Endothelial cell of umbilical vein (primary cell): Measurements from ENCODE around the gene PCDHB5.

Source experiments
- EZH2 ChIP-seq: IDR thresholded peaks from 2 replicates; pipeline ENCODE4 v1.6.1; 2012; ENCODE audit warnings: borderline replicate concordance, low read depth, mild to moderate bottlenecking, moderate library complexity, low read length, inconsistent platforms; ENCODE audit not compliant: severe bottlenecking
- JUN ChIP-seq: IDR thresholded peaks from 2 replicates; pipeline ENCODE4 v1.6.1; 2011; ENCODE audit warnings: borderline replicate concordance, low read depth; ENCODE audit not compliant: insufficient read length, insufficient read depth
- MYC ChIP-seq: IDR thresholded peaks from one replicate; pipeline ENCODE4 v1.6.1; 2011; ENCODE audit warnings: mild to moderate bottlenecking, low read depth, low read length
- POLR2A ChIP-seq: IDR thresholded peaks from 2 replicates; pipeline ENCODE4 v1.6.1; 2012; ENCODE audit warnings: low read depth, mild to moderate bottlenecking, control low read depth, low read length
- POLR2AphosphoS5 ChIP-seq: IDR thresholded peaks from 2 replicates; pipeline ENCODE4 v1.6.1; 2012; ENCODE audit warnings: low read depth, mild to moderate bottlenecking, control low read depth, low read length, moderate library complexity; ENCODE audit not compliant: insufficient read depth
- TF ChIP-seq, protein P1 (sequence below), 2 donors: IDR thresholded peaks; 1 replicate in 1 of 2; 2 replicates in 1 of 2; pipeline ENCODE4 v1.5.1; 2011; ENCODE audit warnings: low read length in 2 of 2, mild to moderate bottlenecking in 2 of 2, moderate library complexity in 2 of 2, control low read depth in 1 of 2, inconsistent platforms in 1 of 2, low read depth in 1 of 2; ENCODE audit not compliant: insufficient read depth in 1 of 2; ENCODE audit errors: extremely low read depth in 1 of 2

DNA sequence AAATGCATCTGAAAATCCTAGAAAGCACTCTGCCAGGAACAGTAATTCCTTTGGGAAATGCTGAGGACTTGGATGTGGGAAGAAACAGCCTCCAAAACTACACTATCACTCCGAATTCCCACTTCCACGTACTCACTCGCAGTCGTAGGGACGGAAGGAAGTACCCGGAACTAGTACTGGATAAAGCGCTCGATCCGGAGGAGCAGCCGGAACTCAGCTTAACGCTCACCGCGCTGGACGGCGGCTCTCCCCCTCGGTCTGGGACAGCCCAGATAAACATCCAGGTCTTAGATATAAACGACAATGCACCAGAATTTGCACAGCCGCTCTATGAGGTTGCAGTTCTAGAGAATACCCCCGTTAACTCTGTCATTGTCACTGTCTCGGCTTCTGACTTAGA is 33.9 kb upstream of the PCDHB5 start:
- TF ChIP-seq, protein P1, sequence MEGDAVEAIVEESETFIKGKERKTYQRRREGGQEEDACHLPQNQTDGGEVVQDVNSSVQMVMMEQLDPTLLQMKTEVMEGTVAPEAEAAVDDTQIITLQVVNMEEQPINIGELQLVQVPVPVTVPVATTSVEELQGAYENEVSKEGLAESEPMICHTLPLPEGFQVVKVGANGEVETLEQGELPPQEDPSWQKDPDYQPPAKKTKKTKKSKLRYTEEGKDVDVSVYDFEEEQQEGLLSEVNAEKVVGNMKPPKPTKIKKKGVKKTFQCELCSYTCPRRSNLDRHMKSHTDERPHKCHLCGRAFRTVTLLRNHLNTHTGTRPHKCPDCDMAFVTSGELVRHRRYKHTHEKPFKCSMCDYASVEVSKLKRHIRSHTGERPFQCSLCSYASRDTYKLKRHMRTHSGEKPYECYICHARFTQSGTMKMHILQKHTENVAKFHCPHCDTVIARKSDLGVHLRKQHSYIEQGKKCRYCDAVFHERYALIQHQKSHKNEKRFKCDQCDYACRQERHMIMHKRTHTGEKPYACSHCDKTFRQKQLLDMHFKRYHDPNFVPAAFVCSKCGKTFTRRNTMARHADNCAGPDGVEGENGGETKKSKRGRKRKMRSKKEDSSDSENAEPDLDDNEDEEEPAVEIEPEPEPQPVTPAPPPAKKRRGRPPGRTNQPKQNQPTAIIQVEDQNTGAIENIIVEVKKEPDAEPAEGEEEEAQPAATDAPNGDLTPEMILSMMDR (IDR thresholded peaks at IDR 0.05; ENCODE audit: extremely low read depth in 1 of 2, insufficient read depth in 1 of 2, low read depth in 1 of 2, low read length in 2 of 2) = no peak
- TF ChIP-seq POLR2A (no peak), POLR2AphosphoS5 (no peak), JUN (no peak), EZH2 (no peak), MYC (no peak)
